ENCODE measurements around the gene FSTL1.

DNA sequence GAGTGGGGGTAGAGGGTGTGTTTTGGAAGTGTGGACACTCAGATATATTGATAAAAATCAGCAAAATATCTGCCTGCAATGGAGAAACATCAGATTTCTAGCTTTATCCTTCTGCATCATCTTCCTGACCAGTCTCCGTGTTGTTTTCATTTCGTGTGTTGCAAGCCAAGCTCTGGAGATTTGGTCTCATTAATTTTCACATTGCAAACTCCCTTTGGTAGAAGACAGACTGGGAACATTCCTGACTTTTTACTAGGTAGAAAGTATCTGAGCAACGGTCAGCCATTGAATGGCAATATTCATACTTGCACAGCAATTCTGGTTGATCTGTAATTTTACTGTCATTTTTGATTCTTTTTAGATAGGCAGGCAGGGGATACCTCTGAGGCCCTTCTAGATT, 30.4 kb downstream of the FSTL1 start:
- no peak for TF ChIP-seq EZH2phosphoT487 (IDR thresholded peaks at IDR 0.05; ENCODE audit: low read depth)
- TF ChIP-seq CTCF (IDR thresholded peaks at IDR 0.05; ENCODE audit: low read depth, low read length), result no peak
